Mammary epithelial cell (primary cell): Measurements from ENCODE around the gene FLRT2.

Source experiments
- EZH2 ChIP-seq: IDR thresholded peaks from 2 replicates; pipeline ENCODE4 v1.6.1; 2012; ENCODE audit warnings: low read length, inconsistent platforms, borderline replicate concordance
- TF ChIP-seq, protein P1 (sequence below), 2 donors: IDR thresholded peaks in 1 of 2; conservative IDR thresholded peaks in 1 of 2; 2 replicates each; pipeline ENCODE4 v1.5.1; 2011 to 2012; ENCODE audit warnings: inconsistent platforms in 2 of 2, low read length in 2 of 2, mild to moderate bottlenecking in 2 of 2, control low read depth in 1 of 2, low read depth in 1 of 2; ENCODE audit not compliant: insufficient read depth in 1 of 2; ENCODE audit errors: extremely low read depth in 1 of 2

DNA sequence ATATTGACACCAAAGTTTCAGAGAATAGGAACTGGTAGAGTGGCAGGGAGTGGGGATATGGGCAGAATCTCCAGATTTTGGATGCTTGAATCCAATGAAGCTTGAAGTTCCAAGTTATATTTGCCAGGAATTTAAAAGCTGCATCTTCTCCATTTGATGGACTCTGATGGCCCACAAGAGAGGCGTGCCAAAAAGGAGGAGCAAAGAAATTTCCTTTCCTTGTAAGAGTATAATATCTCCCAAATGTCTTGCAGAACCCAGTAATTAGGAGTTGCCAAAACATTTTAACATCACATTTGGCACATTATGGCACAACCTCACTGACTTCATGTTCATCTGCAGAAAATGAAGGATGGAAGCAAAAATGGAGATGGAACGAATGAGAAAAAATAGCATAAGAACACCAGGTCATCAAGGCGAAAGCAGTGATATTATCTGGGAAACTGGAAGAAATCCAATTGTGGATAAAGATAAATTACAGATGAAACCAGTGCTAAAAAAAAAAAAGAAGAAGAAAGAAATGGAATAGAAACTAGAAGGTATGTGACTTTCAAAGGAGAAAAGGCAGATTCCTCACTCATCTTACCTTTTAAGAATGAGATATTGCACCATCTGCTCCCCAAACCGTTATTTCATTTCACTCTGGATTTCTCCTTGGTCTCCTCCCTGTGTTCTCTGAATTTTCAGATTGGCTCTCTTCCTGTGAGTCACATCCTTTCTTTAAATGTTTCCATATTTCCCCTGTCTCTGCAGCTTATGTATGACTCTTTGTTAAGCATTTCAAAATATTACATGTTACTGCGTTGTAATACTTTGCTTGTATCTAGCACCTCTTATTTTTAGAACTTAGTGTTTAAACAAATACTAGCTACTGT is 13.5 kb upstream of the FLRT2 start:
- TF ChIP-seq, protein P1, sequence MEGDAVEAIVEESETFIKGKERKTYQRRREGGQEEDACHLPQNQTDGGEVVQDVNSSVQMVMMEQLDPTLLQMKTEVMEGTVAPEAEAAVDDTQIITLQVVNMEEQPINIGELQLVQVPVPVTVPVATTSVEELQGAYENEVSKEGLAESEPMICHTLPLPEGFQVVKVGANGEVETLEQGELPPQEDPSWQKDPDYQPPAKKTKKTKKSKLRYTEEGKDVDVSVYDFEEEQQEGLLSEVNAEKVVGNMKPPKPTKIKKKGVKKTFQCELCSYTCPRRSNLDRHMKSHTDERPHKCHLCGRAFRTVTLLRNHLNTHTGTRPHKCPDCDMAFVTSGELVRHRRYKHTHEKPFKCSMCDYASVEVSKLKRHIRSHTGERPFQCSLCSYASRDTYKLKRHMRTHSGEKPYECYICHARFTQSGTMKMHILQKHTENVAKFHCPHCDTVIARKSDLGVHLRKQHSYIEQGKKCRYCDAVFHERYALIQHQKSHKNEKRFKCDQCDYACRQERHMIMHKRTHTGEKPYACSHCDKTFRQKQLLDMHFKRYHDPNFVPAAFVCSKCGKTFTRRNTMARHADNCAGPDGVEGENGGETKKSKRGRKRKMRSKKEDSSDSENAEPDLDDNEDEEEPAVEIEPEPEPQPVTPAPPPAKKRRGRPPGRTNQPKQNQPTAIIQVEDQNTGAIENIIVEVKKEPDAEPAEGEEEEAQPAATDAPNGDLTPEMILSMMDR (conservative IDR thresholded peaks at IDR 0.05 in 1 of 2, IDR thresholded peaks at IDR 0.05 in 1 of 2; ENCODE audit: extremely low read depth in 1 of 2, insufficient read depth in 1 of 2, low read depth in 1 of 2, low read length in 2 of 2), result no peak
- TF ChIP-seq EZH2, result no peak
